ENCODE results near the gene AATK.
"Not testable (repeated sequence)": the region's sequence is repeated elsewhere in the genome, so short reads cannot be mapped to it uniquely, and the experiment has no call there.

The AATK gene

GRCh38 chr17:81154961-81155360, 11.1 kb downstream of the AATK start:
- POLR2A ChIA-PET = no interaction called here
- CTCF ChIA-PET = no interaction called here
- no peak for DNase-seq (ENCODE audit: extremely low spot score)

GRCh38 chr17:81154016-81154415, 12.0 kb downstream of the AATK start:
- not testable (repeated sequence) for DNase-seq (ENCODE audit: extremely low spot score)
- POLR2A ChIA-PET = interaction anchor here (1.5 kb wide), 1 partner anchor 31 kb away, joined by 3 read pairs; no protein-coding TSS in a partner anchor
- CTCF ChIA-PET = interaction anchor here (0.8 kb wide), 1 partner anchor 11 kb away, joined by 3 read pairs; no protein-coding TSS in a partner anchor

More at GRCh38 chr17:81154961-81155360, 11.1 kb downstream of the AATK start:
- TF ChIP-seq LEF1 (IDR thresholded peaks at IDR 0.05; ENCODE audit: borderline replicate concordance) (no peak), L3MBTL2 (conservative IDR thresholded peaks at IDR 0.05) (no peak), CTBP1 (IDR thresholded peaks at IDR 0.05; ENCODE audit: borderline replicate concordance) (no peak), NFRKB (IDR thresholded peaks at IDR 0.05) (no peak), PKNOX1 (IDR thresholded peaks at IDR 0.05) (no peak), FOXK2 (IDR thresholded peaks at IDR 0.05) (no peak), FOXM1 (IDR thresholded peaks at IDR 0.05; ENCODE audit: borderline replicate concordance) (no peak), ELF4 (IDR thresholded peaks at IDR 0.05) (no peak), FOXA1 (IDR thresholded peaks at IDR 0.05) (no peak)

GRCh38 chr17:81153340-81153803, 12.6 kb downstream of the AATK start:
- POLR2A ChIA-PET = interaction anchor here (1.5 kb wide), 1 partner anchor 32 kb away, joined by 3 read pairs; no protein-coding TSS in a partner anchor
- CTCF ChIA-PET = interaction anchor here (0.8 kb wide), 1 partner anchor 11 kb away, joined by 3 read pairs; no protein-coding TSS in a partner anchor
- no peak for DNase-seq (ENCODE audit: extremely low spot score)
- TF ChIP-seq SP1 (IDR thresholded peaks at IDR 0.05) (no peak), FOXA1 (IDR thresholded peaks at IDR 0.05) (no peak), BHLHE40 (IDR thresholded peaks at IDR 0.05; ENCODE audit: borderline replicate concordance) (no peak), HDGF (IDR thresholded peaks at IDR 0.05; ENCODE audit: borderline replicate concordance) (no peak), ELF4 (IDR thresholded peaks at IDR 0.05) (no peak), FOXK2 (IDR thresholded peaks at IDR 0.05) (no peak)

- TF ChIP-seq FOXK2 (IDR thresholded peaks at IDR 0.05) (no peak), SUZ12 (IDR thresholded peaks at IDR 0.05) (no peak), FOXA1 (IDR thresholded peaks at IDR 0.05) (no peak)
- POLR2A ChIA-PET = no interaction called here
- CTCF ChIA-PET = no interaction called here
- DNase-seq (ENCODE audit: extremely low spot score) = no peak
Measured at GRCh38 chr17:81152288-81152828, 13.7 kb downstream of the AATK start.

- no peak for DNase-seq (ENCODE audit: extremely low spot score)
- POLR2A ChIA-PET = no interaction called here
- CTCF ChIA-PET = no interaction called here
- TF ChIP-seq FOXK2 (IDR thresholded peaks at IDR 0.05) (no peak), BHLHE40 (IDR thresholded peaks at IDR 0.05; ENCODE audit: borderline replicate concordance) (no peak), FOXM1 (IDR thresholded peaks at IDR 0.05; ENCODE audit: borderline replicate concordance) (no peak), HDGF (IDR thresholded peaks at IDR 0.05; ENCODE audit: borderline replicate concordance) (no peak), NFRKB (IDR thresholded peaks at IDR 0.05) (no peak), SUZ12 (IDR thresholded peaks at IDR 0.05) (no peak), ZNF384 (IDR thresholded peaks at IDR 0.05) (no peak), FOXA1 (IDR thresholded peaks at IDR 0.05) (no peak), L3MBTL2 (conservative IDR thresholded peaks at IDR 0.05) (no peak), PKNOX1 (IDR thresholded peaks at IDR 0.05) (no peak)
Measured at GRCh38 chr17:81151278-81151677, 14.7 kb downstream of the AATK start.

- POLR2A ChIA-PET = no interaction called here
Measured at GRCh38 chr17:81150377-81151077, 15.5 kb downstream of the AATK start.

More at GRCh38 chr17:81150377-81151077, 15.5 kb downstream of the AATK start:
- CTCF ChIA-PET = no interaction called here
- no peak for TF ChIP-seq FOXM1 (IDR thresholded peaks at IDR 0.05; ENCODE audit: borderline replicate concordance)
- no peak for TF ChIP-seq BHLHE40 (IDR thresholded peaks at IDR 0.05; ENCODE audit: borderline replicate concordance)
- no peak for TF ChIP-seq NFRKB (IDR thresholded peaks at IDR 0.05)
- TF ChIP-seq SP1 (IDR thresholded peaks at IDR 0.05) = no peak
- no peak for TF ChIP-seq HDGF (IDR thresholded peaks at IDR 0.05; ENCODE audit: borderline replicate concordance)
- TF ChIP-seq FOXA1 (IDR thresholded peaks at IDR 0.05) = no peak
- TF ChIP-seq PKNOX1 (IDR thresholded peaks at IDR 0.05) = no peak
- TF ChIP-seq LEF1 (IDR thresholded peaks at IDR 0.05; ENCODE audit: borderline replicate concordance) = no peak
- no peak for TF ChIP-seq ELF4 (IDR thresholded peaks at IDR 0.05)
- no peak for TF ChIP-seq FOXK2 (IDR thresholded peaks at IDR 0.05)
- TF ChIP-seq SUZ12 (IDR thresholded peaks at IDR 0.05) = no peak
- TF ChIP-seq L3MBTL2 (conservative IDR thresholded peaks at IDR 0.05) = no peak
- no peak for TF ChIP-seq ARNT (IDR thresholded peaks at IDR 0.05)
- TF ChIP-seq CTBP1 (IDR thresholded peaks at IDR 0.05; ENCODE audit: borderline replicate concordance) = no peak
- TF ChIP-seq ZNF384 (IDR thresholded peaks at IDR 0.05) = no peak
- TF ChIP-seq TARDBP (IDR thresholded peaks at IDR 0.05) = no peak
- no peak for DNase-seq (ENCODE audit: extremely low spot score)

All from HEK293T (cell line).